ENCODE measurements around the gene FGF19. TPM values are rescaled to one million over a fixed set of nuclear protein-coding genes. Genes with fewer than 3 reads are reported as not detected.

The FGF19 gene
- total and polyA plus RNA-seq, 7 experiments from 2014 or later: not detected

DNA sequence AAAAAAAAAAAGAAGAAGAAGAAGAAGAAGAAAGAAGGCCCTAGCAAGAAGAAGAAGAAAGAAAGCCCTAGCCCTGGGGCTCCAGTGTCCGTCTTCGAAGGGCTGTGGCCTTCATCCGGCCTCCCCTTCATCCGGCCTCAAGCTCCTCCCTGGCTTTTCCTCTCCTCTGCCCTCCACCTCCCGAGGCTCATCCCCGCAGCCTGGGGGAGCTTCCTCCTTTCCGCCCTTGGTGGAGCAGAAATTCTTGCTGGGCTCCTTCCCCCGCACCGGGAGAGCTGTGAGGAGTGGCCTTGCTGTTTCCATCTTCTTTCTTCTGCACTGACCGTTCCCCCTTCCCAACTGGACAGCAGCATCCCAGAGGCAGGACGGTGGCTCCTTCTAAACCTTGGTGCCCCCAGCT lies 19.2 kb downstream of the FGF19 start:
- intact Hi-C loops (cut with micrococcal nuclease): loop anchor here (5.0 to 10.0 kb wide), 3 partner anchors 513 to 1073 kb away; no protein-coding TSS in a partner anchor
- no peak overlapping the region for H3K27ac Mint-ChIP-seq
- peaks cover 7 to 16% (median 13%) of the 10 kb centered on the region in 5 donors for H3K27me3 Mint-ChIP-seq
- Histone ChIP-seq H3K9me3 (ENCODE audit: control insufficient read depth in 2 of 3, low read length in 3 of 3) (no peaks in the 10 kb centered on the region), H3K4me3 (ENCODE audit: low read length) (no peak overlapping the region), H3K27me3 (ENCODE audit: control insufficient read depth in 2 of 2, insufficient read depth in 2 of 2, low read length in 2 of 2) (no peaks in the 10 kb centered on the region), H3K4me1 (ENCODE audit: control insufficient read depth in 2 of 2, insufficient read depth in 2 of 2, low read length in 2 of 2) (no peaks in the 10 kb centered on the region), H3K36me3 (ENCODE audit: control insufficient read depth in 2 of 3, insufficient read depth in 3 of 3, low read length in 3 of 3) (no peaks in the 10 kb centered on the region), H3K27ac (ENCODE audit: low read depth, low read length) (no peak overlapping the region)
- no peak for DNase-seq
- H3K4me1 Mint-ChIP-seq: peaks cover 0 to 9% (median 5%) of the 10 kb centered on the region in 7 donors
- POLR2A ChIA-PET: no interaction called here
- no peak overlapping the region for H3K4me3 Mint-ChIP-seq
- CTCF ChIA-PET: interaction anchor here (0.8 kb wide), 1 partner anchor 122 kb away, joined by 3 read pairs; no protein-coding TSS in a partner anchor
- ATAC-seq: no peak
- peaks cover 0 to 2% (median 0%) of the 10 kb centered on the region in 5 donors for H3K36me3 Mint-ChIP-seq
- no peaks in the 10 kb centered on the region for H3K9me3 Mint-ChIP-seq

DNA sequence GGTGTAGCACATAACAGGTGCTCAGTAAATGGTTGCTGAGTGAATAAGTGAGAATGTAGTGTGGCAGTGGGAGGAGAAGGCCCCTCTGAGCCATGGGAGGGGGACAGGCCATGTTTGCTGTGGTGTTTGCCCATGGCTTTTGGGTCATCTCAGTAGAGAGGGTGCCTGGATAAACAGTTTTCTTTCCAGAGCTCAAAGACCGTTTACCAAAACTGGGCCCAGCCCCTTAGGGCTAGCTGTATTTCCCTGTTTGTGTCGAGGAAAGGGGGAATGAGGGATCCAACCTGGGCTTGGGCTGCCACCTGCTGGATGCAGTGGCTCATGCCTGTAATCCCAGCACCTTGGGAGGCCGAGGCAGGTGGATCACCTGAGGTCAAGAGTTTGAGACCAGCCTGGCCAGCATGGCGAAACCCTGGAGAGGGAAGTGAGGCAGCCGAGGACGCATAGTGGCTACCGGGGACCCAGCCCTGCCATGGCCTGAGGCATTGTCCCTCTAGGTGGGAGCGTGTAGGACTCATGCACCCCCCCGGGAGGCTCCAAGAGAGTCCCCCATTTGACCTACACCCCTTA lies 20.0 kb downstream of the FGF19 start:
- H3K4me3 Mint-ChIP-seq: no peak overlapping the region
- H3K4me1 ChIP-seq (ENCODE audit: control insufficient read depth in 2 of 2, insufficient read depth in 2 of 2, low read length in 2 of 2): no peaks in the 10 kb centered on the region
- intact Hi-C loops (cut with micrococcal nuclease): loop anchor here in 1 of 2 donors (10.0 kb wide), 1 partner anchor 791 kb away; no protein-coding TSS in a partner anchor
- ChIA-PET CTCF (no interaction called here), POLR2A (no interaction called here)
- no peak overlapping the region for H3K27ac Mint-ChIP-seq
- peaks cover 0 to 2% (median 0%) of the 10 kb centered on the region in 5 donors for H3K36me3 Mint-ChIP-seq
- no peak overlapping the region for H3K27ac ChIP-seq (ENCODE audit: low read depth, low read length)
- H3K36me3 ChIP-seq (ENCODE audit: control insufficient read depth in 2 of 3, insufficient read depth in 3 of 3, low read length in 3 of 3): no peaks in the 10 kb centered on the region
- H3K4me3 ChIP-seq (ENCODE audit: low read length): no peak overlapping the region
- DNase-seq (no peak), ATAC-seq (no peak)
- H3K9me3 ChIP-seq (ENCODE audit: control insufficient read depth in 2 of 3, low read length in 3 of 3): no peaks in the 10 kb centered on the region
- no peaks in the 10 kb centered on the region for H3K27me3 ChIP-seq (ENCODE audit: control insufficient read depth in 2 of 2, insufficient read depth in 2 of 2, low read length in 2 of 2)
- H3K4me1 Mint-ChIP-seq: peaks cover 0 to 9% (median 5%) of the 10 kb centered on the region in 7 donors
- peaks cover 6 to 14% (median 7%) of the 10 kb centered on the region in 5 donors for H3K27me3 Mint-ChIP-seq
- no peaks in the 10 kb centered on the region for H3K9me3 Mint-ChIP-seq

DNA sequence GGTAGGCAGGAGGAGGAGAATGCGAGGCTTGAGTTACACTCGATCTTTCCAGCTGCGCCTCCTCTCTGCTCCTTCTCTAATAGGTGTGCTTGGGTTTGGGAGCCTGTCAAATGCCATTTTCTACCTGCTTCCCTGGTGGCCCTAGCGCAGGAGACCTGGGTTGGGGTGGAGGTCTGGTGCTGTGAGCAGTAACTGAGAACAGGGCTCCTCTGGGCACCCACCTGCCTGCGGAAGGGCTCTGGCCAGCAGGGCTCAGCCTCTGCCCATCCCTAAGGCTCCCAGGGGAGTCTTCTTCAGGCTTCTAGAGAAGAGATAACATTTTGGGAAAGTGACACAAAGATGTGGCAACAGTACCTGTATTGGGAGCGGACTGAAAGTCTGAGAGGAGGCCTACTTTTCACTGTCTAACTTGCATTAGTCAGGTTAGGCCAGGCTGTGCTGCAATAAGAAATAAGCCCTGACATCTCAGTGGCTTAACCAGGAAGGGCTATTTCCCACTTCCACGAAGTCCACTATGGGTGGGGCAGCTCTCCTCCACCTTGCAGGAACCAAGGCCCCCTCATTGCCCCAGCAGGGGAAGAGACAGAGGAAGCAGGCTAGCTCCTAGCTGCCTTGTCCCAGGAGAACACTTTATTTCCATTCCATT lies 21.0 kb downstream of the FGF19 start:
- no peak overlapping the region for H3K27ac ChIP-seq (ENCODE audit: low read depth, low read length)
- no peaks in the 10 kb centered on the region for H3K36me3 ChIP-seq (ENCODE audit: control insufficient read depth in 2 of 3, insufficient read depth in 3 of 3, low read length in 3 of 3)
- H3K27ac Mint-ChIP-seq: no peak overlapping the region
- H3K9me3 Mint-ChIP-seq: no peaks in the 10 kb centered on the region
- no peak overlapping the region for H3K4me3 ChIP-seq (ENCODE audit: low read length)
- H3K9me3 ChIP-seq (ENCODE audit: control insufficient read depth in 2 of 3, low read length in 3 of 3): no peaks in the 10 kb centered on the region
- ATAC-seq (no peak), DNase-seq (no peak)
- peaks cover 0 to 13% (median 0%) of the 10 kb centered on the region in 5 donors for H3K27me3 Mint-ChIP-seq
- H3K4me3 Mint-ChIP-seq: no peak overlapping the region
- H3K36me3 Mint-ChIP-seq: no peaks in the 10 kb centered on the region
- H3K4me1 Mint-ChIP-seq: peaks cover 0 to 9% (median 5%) of the 10 kb centered on the region in 7 donors
- CTCF ChIA-PET: no interaction called here
- intact Hi-C loops (cut with micrococcal nuclease): loop anchor here in 1 of 2 donors (10.0 kb wide), 1 partner anchor 792 kb away; no protein-coding TSS in a partner anchor
- no peaks in the 10 kb centered on the region for H3K27me3 ChIP-seq (ENCODE audit: control insufficient read depth in 2 of 2, insufficient read depth in 2 of 2, low read length in 2 of 2)
- POLR2A ChIA-PET: interaction anchor here (1.0 kb wide), 1 partner anchor 521 kb away, joined by 3 read pairs; no protein-coding TSS in a partner anchor
- H3K4me1 ChIP-seq (ENCODE audit: control insufficient read depth in 2 of 2, insufficient read depth in 2 of 2, low read length in 2 of 2): no peaks in the 10 kb centered on the region

DNA sequence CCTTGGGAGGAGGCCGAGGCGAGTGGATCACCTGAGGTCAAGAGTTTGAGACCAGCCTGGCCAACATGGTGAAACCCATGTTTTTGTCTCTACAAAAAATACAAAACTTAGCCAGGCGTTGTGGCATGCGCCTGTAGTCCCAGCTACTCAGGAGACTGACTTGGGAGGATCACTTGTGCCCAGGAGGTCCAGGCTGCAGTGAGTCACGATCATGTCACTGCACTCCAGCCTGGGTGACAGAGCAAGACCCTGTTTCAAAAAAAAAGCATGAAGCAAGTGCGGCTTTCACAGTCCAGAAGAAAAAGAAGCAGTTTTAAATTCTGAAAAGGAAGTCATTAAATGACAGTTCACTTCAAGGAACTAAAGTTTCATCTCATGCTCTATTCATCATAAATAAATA lies 21.6 kb downstream of the FGF19 start:
- H3K27ac ChIP-seq (ENCODE audit: low read depth, low read length): no peak overlapping the region
- H3K36me3 Mint-ChIP-seq: no peaks in the 10 kb centered on the region
- H3K27ac Mint-ChIP-seq: peak overlapping the region in 1 of 9 donors; percentile 43
- H3K4me1 Mint-ChIP-seq: peaks cover 0 to 9% (median 5%) of the 10 kb centered on the region in 7 donors
- no peaks in the 10 kb centered on the region for H3K9me3 Mint-ChIP-seq
- H3K4me3 Mint-ChIP-seq: no peak overlapping the region
- no peaks in the 10 kb centered on the region for H3K36me3 ChIP-seq (ENCODE audit: control insufficient read depth in 2 of 3, insufficient read depth in 3 of 3, low read length in 3 of 3)
- intact Hi-C loops (cut with micrococcal nuclease): loop anchor here in 1 of 2 donors (10.0 kb wide), 1 partner anchor 793 kb away; no protein-coding TSS in a partner anchor
- CTCF ChIA-PET: no interaction called here
- no peaks in the 10 kb centered on the region for H3K27me3 ChIP-seq (ENCODE audit: control insufficient read depth in 2 of 2, insufficient read depth in 2 of 2, low read length in 2 of 2)
- ATAC-seq (no peak), DNase-seq (no peak)
- no peak overlapping the region for H3K4me3 ChIP-seq (ENCODE audit: low read length)
- no peaks in the 10 kb centered on the region for H3K9me3 ChIP-seq (ENCODE audit: control insufficient read depth in 2 of 3, low read length in 3 of 3)
- POLR2A ChIA-PET: interaction anchor here (1.0 kb wide), 1 partner anchor 522 kb away, joined by 3 read pairs; no protein-coding TSS in a partner anchor
- H3K27me3 Mint-ChIP-seq: peaks cover 0 to 13% (median 0%) of the 10 kb centered on the region in 5 donors
- H3K4me1 ChIP-seq (ENCODE audit: control insufficient read depth in 2 of 2, insufficient read depth in 2 of 2, low read length in 2 of 2): no peaks in the 10 kb centered on the region

DNA sequence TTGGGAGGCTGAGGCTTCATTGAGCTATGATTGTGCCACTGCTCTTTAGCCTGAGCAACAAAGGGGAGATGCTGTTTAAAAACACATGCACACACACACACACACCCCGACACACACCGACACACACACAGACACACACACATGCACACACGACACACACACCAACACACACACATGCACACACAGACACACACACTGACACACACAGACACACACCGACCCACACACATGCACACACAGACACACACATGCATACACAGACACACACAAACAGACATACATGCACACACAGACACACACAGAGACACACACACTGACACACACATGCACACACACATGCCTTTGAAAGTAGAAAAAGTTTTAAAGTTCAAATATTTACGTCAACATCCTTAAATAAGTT lies 23.1 kb downstream of the FGF19 start:
- ChIA-PET CTCF (no interaction called here), POLR2A (no interaction called here)
- no peak overlapping the region for H3K4me3 ChIP-seq (ENCODE audit: low read length)
- intact Hi-C loops (cut with micrococcal nuclease): loop anchor here in 1 of 2 donors (10.0 kb wide), 1 partner anchor 794 kb away; no protein-coding TSS in a partner anchor
- Mint-ChIP-seq H3K4me3 (peak overlapping the region in 1 of 10 donors; percentile 0), H3K36me3 (no peaks in the 10 kb centered on the region), H3K27me3 (peaks cover 0 to 14% (median 0%) of the 10 kb centered on the region in 5 donors), H3K9me3 (no peaks in the 10 kb centered on the region), H3K4me1 (peaks cover 0 to 4% (median 4%) of the 10 kb centered on the region in 7 donors), H3K27ac (no peak overlapping the region)
- no peaks in the 10 kb centered on the region for H3K36me3 ChIP-seq (ENCODE audit: control insufficient read depth in 2 of 3, insufficient read depth in 3 of 3, low read length in 3 of 3)
- no peaks in the 10 kb centered on the region for H3K27me3 ChIP-seq (ENCODE audit: control insufficient read depth in 2 of 2, insufficient read depth in 2 of 2, low read length in 2 of 2)
- no peaks in the 10 kb centered on the region for H3K4me1 ChIP-seq (ENCODE audit: control insufficient read depth in 2 of 2, insufficient read depth in 2 of 2, low read length in 2 of 2)
- H3K27ac ChIP-seq (ENCODE audit: low read depth, low read length): no peak overlapping the region
- DNase-seq: no peak
- no peaks in the 10 kb centered on the region for H3K9me3 ChIP-seq (ENCODE audit: control insufficient read depth in 2 of 3, low read length in 3 of 3)
- no peak for ATAC-seq

DNA sequence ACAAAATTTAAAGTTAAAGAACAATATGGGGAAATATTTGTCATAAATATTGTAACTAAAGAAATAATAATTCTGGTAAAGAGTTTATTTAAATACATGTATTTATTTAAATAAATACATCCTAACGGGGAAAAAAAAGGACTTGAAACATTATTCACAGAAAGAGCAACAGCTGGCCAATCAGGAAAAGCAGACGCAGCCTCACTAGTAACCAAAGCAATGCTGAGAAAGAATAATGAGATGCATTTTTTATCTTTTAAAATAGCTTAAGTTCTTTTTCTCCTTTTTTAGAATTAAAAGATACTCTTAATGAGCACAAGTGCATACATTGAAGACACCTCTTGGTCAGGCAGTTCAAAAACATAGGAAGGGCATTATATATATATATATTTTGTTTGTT lies 26.1 kb downstream of the FGF19 start:
- ATAC-seq (no peak), DNase-seq (no peak)
- Mint-ChIP-seq H3K4me1 (peaks cover 12 to 25% (median 22%) of the 10 kb centered on the region in 7 donors), H3K36me3 (peaks cover 0 to 2% (median 0%) of the 10 kb centered on the region in 5 donors), H3K27ac (no peak overlapping the region), H3K27me3 (peaks cover 0 to 13% (median 0%) of the 10 kb centered on the region in 5 donors), H3K9me3 (no peaks in the 10 kb centered on the region), H3K4me3 (no peak overlapping the region)
- Histone ChIP-seq H3K4me1 (ENCODE audit: control insufficient read depth in 2 of 2, insufficient read depth in 2 of 2, low read length in 2 of 2) (peaks cover 15 to 18% of the 10 kb centered on the region in 2 donors), H3K9me3 (ENCODE audit: control insufficient read depth in 2 of 3, low read length in 3 of 3) (no peaks in the 10 kb centered on the region), H3K4me3 (ENCODE audit: low read length) (no peak overlapping the region), H3K27ac (ENCODE audit: low read depth, low read length) (no peak overlapping the region), H3K36me3 (ENCODE audit: control insufficient read depth in 2 of 3, insufficient read depth in 3 of 3, low read length in 3 of 3) (peaks cover 0 to 4% (median 0%) of the 10 kb centered on the region in 3 experiments), H3K27me3 (ENCODE audit: control insufficient read depth in 2 of 2, insufficient read depth in 2 of 2, low read length in 2 of 2) (no peaks in the 10 kb centered on the region)
- intact Hi-C loops (cut with micrococcal nuclease): loop anchor here (5.0 to 10.0 kb wide), 4 partner anchors 525 to 1777 kb away; partner anchors contain the start of genes DHCR7 (in 1 of the 2), FADD (in 1 of the 2), IGHMBP2 (in 1 of the 2) and MRPL21 (in 1 of the 2)
- CTCF ChIA-PET: interaction anchor here (0.7 kb wide), 1 partner anchor 1027 kb away, joined by 3 read pairs; no protein-coding TSS in a partner anchor
- POLR2A ChIA-PET: interaction anchor here (0.6 kb wide), 1 partner anchor 188 kb away, joined by 3 read pairs; no protein-coding TSS in a partner anchor

Data from naive thymus-derived CD4-positive, alpha-beta T cell (primary cell).